IMR-90 (cell line): ENCODE data around the gene PTAR1. TPM values are rescaled to one million over a fixed set of nuclear protein-coding genes. Genes with fewer than 3 reads are reported as not detected.

Experiments used
- ATAC-seq: fragments of 200-7000 bp; cut with Tn5 transposase; 2 replicates; pipeline ENCODE4 v1.9.1; 2020; ENCODE audit warnings: low read depth, mild to moderate bottlenecking, moderate library complexity
- BruUV-seq: library from RNA; stranded (reverse); fragments of 400-500 nt; replicated peaks from 2 replicates; lab custom pipeline; 2021; lab: Mats Ljungman, UMichigan
- CTCF ChIA-PET: fragments of 300-600 bp; formaldehyde crosslinking; extraction: SDS; loops from one replicate; lab custom pipeline; 2021; ENCODE audit warnings: antibody characterized with exemption; lab: Yijun Ruan, JAX
- POLR2A ChIA-PET: fragments of 300-600 bp; sonication (Branson Sonifier 250); formaldehyde crosslinking; loops from one replicate; lab custom pipeline; 2022; ENCODE audit warnings: antibody characterized with exemption; ENCODE audit not compliant: unreplicated experiment; lab: Charles Lee
- DNase-seq: peaks from one replicate; pipeline ENCODE4 v3.0.0; 2013
- H2AFZ ChIP-seq: replicated peaks from 2 replicates; pipeline ENCODE3; 2013; ENCODE audit warnings: low read length, mild to moderate bottlenecking; ENCODE audit not compliant: poor library complexity
- H2AK5ac ChIP-seq: 2 replicates; pipeline ENCODE4 v1.6.1; 2013; ENCODE audit warnings: low read depth, low read length, inconsistent platforms
- H2AK9ac ChIP-seq: replicated peaks from 2 replicates; pipeline ENCODE3; 2013; ENCODE audit warnings: mild to moderate bottlenecking, low read depth, low read length, moderate library complexity; ENCODE audit not compliant: poor library complexity
- H2BK120ac ChIP-seq: 2 replicates; pipeline ENCODE4 v1.6.1; 2013; ENCODE audit warnings: low read depth, low read length, inconsistent platforms
- H2BK15ac ChIP-seq: 3 replicates; pipeline ENCODE4 v1.6.1; 2013; ENCODE audit warnings: low read depth, low read length, inconsistent platforms
- H2BK20ac ChIP-seq: 2 replicates; pipeline ENCODE4 v1.6.1; 2013; ENCODE audit warnings: low read depth, mild to moderate bottlenecking, inconsistent platforms, low read length, moderate library complexity
- H2BK5ac ChIP-seq: 2 replicates; pipeline ENCODE4 v1.6.1; 2013; ENCODE audit warnings: mild to moderate bottlenecking, low read depth, low read length, inconsistent platforms; ENCODE audit not compliant: poor library complexity, severe bottlenecking
- H3K14ac ChIP-seq: replicated peaks from 2 replicates; pipeline ENCODE4 v1.6.1; 2013; ENCODE audit warnings: low read depth, low read length, inconsistent platforms
- H3K18ac ChIP-seq: 2 replicates; pipeline ENCODE4 v1.6.1; 2013; ENCODE audit warnings: low read depth, low read length, control low read depth
- H3K23ac ChIP-seq: 2 replicates; pipeline ENCODE4 v1.6.1; 2013; ENCODE audit warnings: low read depth, low read length, inconsistent platforms
- H3K27ac ChIP-seq: 2 replicates; pipeline ENCODE4 v1.5.1; 2013; ENCODE audit warnings: mild to moderate bottlenecking, control low read depth, low read length; ENCODE audit not compliant: insufficient read depth
- H3K27me3 ChIP-seq: 2 replicates; pipeline ENCODE4 v1.6.1; 2013; ENCODE audit warnings: low read length; ENCODE audit not compliant: control insufficient read depth, insufficient read depth
- H3K36me3 ChIP-seq: 2 replicates; pipeline ENCODE4 v1.6.1; 2013; ENCODE audit warnings: low read length, mixed read lengths; ENCODE audit not compliant: control insufficient read depth, insufficient read depth
- H3K4ac ChIP-seq: 2 replicates; pipeline ENCODE4 v1.6.1; 2013; ENCODE audit warnings: low read depth, low read length, inconsistent platforms
- H3K4me1 ChIP-seq: 2 replicates; pipeline ENCODE4 v1.6.1; 2013; ENCODE audit warnings: low read length, mixed read lengths; ENCODE audit not compliant: control insufficient read depth, insufficient read depth
- H3K4me2 ChIP-seq: 2 replicates; pipeline ENCODE4 v1.6.1; 2013; ENCODE audit warnings: low read depth, mild to moderate bottlenecking, control low read depth, low read length, moderate library complexity
- H3K4me3 ChIP-seq: 2 replicates; pipeline ENCODE4 v1.5.1; 2013; ENCODE audit warnings: low read depth, mild to moderate bottlenecking, control low read depth, low read length, moderate library complexity; ENCODE audit not compliant: insufficient read depth
- H3K56ac ChIP-seq: 2 replicates; pipeline ENCODE4 v1.6.1; 2013; ENCODE audit warnings: low read length, inconsistent platforms; ENCODE audit not compliant: insufficient read depth; ENCODE audit errors: extremely low read depth
- H3K79me1 ChIP-seq, 2 experiments: 2 replicates each; pipeline ENCODE4 v1.6.1; 2013; ENCODE audit warnings: low read length in 2 of 2, inconsistent platforms in 1 of 2, low read depth in 1 of 2
- H3K9ac ChIP-seq: 2 replicates; pipeline ENCODE4 v1.6.1; 2013; ENCODE audit warnings: low read depth, low read length, control low read depth
- H3K9me1 ChIP-seq: 2 replicates; pipeline ENCODE4 v1.6.1; 2013; ENCODE audit warnings: low read length, inconsistent platforms; ENCODE audit not compliant: insufficient read depth
- H3K9me3 ChIP-seq: 2 replicates; pipeline ENCODE4 v1.6.1; 2013; ENCODE audit warnings: low read length; ENCODE audit not compliant: control insufficient read depth, insufficient read depth
- H4K20me1 ChIP-seq: 2 replicates; pipeline ENCODE4 v1.6.1; 2013; ENCODE audit warnings: low read length, inconsistent platforms; ENCODE audit not compliant: insufficient read depth
- H4K5ac ChIP-seq: 2 replicates; pipeline ENCODE4 v1.6.1; 2013; ENCODE audit warnings: mild to moderate bottlenecking, low read depth, low read length, control low read depth
- H4K8ac ChIP-seq, 2 experiments: 2 replicates each; pipeline ENCODE4 v1.6.1; 2013; ENCODE audit warnings: low read depth in 2 of 2, low read length in 2 of 2, control low read depth in 1 of 2, inconsistent platforms in 1 of 2
- H4K91ac ChIP-seq: 2 replicates; pipeline ENCODE4 v1.6.1; 2013; ENCODE audit warnings: low read depth, low read length, inconsistent platforms; ENCODE audit not compliant: insufficient read depth
- BHLHE40 ChIP-seq: fragments of 150-350 bp; IDR thresholded peaks from 2 replicates; pipeline ENCODE4 v1.6.1; 2016; ENCODE audit warnings: mild to moderate bottlenecking, low read depth, low read length
- CEBPB ChIP-seq: IDR thresholded peaks from 2 replicates; pipeline ENCODE4 v1.6.1; 2012; ENCODE audit warnings: low read depth, low read length, improper control_type of control experiment
- CHD1 ChIP-seq: IDR thresholded peaks from 2 replicates; pipeline ENCODE4 v1.6.1; 2012; ENCODE audit warnings: low read depth, low read length, improper control_type of control experiment
- FOS ChIP-seq: fragments of 150-350 bp; IDR thresholded peaks from 2 replicates; pipeline ENCODE4 v1.6.1; 2016; ENCODE audit warnings: low read depth, low read length
- MAFK ChIP-seq: IDR thresholded peaks from 2 replicates; pipeline ENCODE4 v1.6.1; 2012; ENCODE audit warnings: low read depth, low read length, improper control_type of control experiment
- MAZ ChIP-seq: IDR thresholded peaks from 2 replicates; pipeline ENCODE4 v1.6.1; 2012; ENCODE audit warnings: low read depth, mild to moderate bottlenecking, low read length, improper control_type of control experiment, moderate library complexity, borderline replicate concordance
- MXI1 ChIP-seq: IDR thresholded peaks from 2 replicates; pipeline ENCODE4 v1.6.1; 2012; ENCODE audit warnings: low read depth, mild to moderate bottlenecking, low read length, moderate library complexity, borderline replicate concordance
- NFE2L2 ChIP-seq: fragments of 150-350 bp; IDR thresholded peaks from 2 replicates; pipeline ENCODE4 v1.6.1; 2016; ENCODE audit warnings: low read depth, mild to moderate bottlenecking, low read length
- POLR2A ChIP-seq: IDR thresholded peaks from 2 replicates; pipeline ENCODE4 v1.6.1; 2012; ENCODE audit warnings: mild to moderate bottlenecking, low read depth, low read length
- RAD21 ChIP-seq: IDR thresholded peaks from 2 replicates; pipeline ENCODE4 v1.6.1; 2012; ENCODE audit warnings: low read length, improper control_type of control experiment
- RCOR1 ChIP-seq: IDR thresholded peaks from 2 replicates; pipeline ENCODE4 v1.6.1; 2012; ENCODE audit warnings: mild to moderate bottlenecking, low read length, improper control_type of control experiment; ENCODE audit not compliant: insufficient replicate concordance
- RFX5 ChIP-seq: IDR thresholded peaks from 2 replicates; pipeline ENCODE4 v1.8.0; 2012; ENCODE audit warnings: low read depth, mild to moderate bottlenecking, low read length, moderate library complexity
- SMC3 ChIP-seq: fragments of 150-350 bp; IDR thresholded peaks from 2 replicates; pipeline ENCODE4 v1.6.1; 2016; ENCODE audit warnings: low read depth, mild to moderate bottlenecking, antibody characterized with exemption, low read length, moderate library complexity
- WGBS, 2 experiments: methylation state at CpG; one replicate each; pipeline versions ENCODE4 v1.1.5 to v1.1.7; 2013; ENCODE audit warnings: missing lambda C conversion rate in 2 of 2; ENCODE audit not compliant: insufficient read length in 1 of 2; ENCODE audit errors: extremely low coverage in 2 of 2; 5-methylcytosine and 5-hydroxymethylcytosine counted together
- dilution Hi-C: fragments of 300-500 bp; cut with HindIII; formaldehyde crosslinking; loops from one replicate; pipeline ENCODE4 v1.14.3; 2018; ENCODE audit warnings: low sequenced_read_pairs; ENCODE audit not compliant: unreplicated experiment
- in situ Hi-C: fragments of 300-500 bp; cut with MboI; formaldehyde crosslinking; loops from 3 replicates; pipeline ENCODE4 v1.14.3; 2019; ENCODE audit warnings: low sequenced_read_pairs, inconsistent platforms, mixed read lengths
- intact Hi-C: fragments of 100-400 bp; cut with micrococcal nuclease; formaldehyde crosslinking; loops from 2 replicates; pipeline ENCODE4 v1.10.0; 2022
- polyA plus RNA-seq, 3 experiments: library from polyadenylated mRNA; depleted of rRNA; stranded (reverse); fragments of >200 nt; gene quantifications; 2 replicates each; pipeline ENCODE4 v1.2.3, GENCODE V29; 2012; ENCODE audit warnings: low replicate concordance in 1 of 3
- total RNA-seq: library from RNA; depleted of rRNA; stranded (reverse); fragments of >200 nt; gene quantifications from 2 replicates; pipeline ENCODE4 v1.2.3, GENCODE V29; 2012
- TF ChIP-seq, protein P1 (sequence below): fragments of 150-350 bp; IDR thresholded peaks from 2 replicates; pipeline ENCODE4 v1.6.1; 2016; ENCODE audit warnings: low read depth, mild to moderate bottlenecking, low read length, moderate library complexity, borderline replicate concordance
- TF ChIP-seq, protein P2 (sequence below): conservative IDR thresholded peaks from 2 replicates; pipeline ENCODE4 v1.5.1; 2012; ENCODE audit warnings: mild to moderate bottlenecking, low read depth, low read length, improper control_type of control experiment

Gene PTAR1
- total and polyA plus RNA-seq, 2 of the 4 experiments (the other 2 are of a cell fraction) = 10.6 to 110 TPM

DNA sequence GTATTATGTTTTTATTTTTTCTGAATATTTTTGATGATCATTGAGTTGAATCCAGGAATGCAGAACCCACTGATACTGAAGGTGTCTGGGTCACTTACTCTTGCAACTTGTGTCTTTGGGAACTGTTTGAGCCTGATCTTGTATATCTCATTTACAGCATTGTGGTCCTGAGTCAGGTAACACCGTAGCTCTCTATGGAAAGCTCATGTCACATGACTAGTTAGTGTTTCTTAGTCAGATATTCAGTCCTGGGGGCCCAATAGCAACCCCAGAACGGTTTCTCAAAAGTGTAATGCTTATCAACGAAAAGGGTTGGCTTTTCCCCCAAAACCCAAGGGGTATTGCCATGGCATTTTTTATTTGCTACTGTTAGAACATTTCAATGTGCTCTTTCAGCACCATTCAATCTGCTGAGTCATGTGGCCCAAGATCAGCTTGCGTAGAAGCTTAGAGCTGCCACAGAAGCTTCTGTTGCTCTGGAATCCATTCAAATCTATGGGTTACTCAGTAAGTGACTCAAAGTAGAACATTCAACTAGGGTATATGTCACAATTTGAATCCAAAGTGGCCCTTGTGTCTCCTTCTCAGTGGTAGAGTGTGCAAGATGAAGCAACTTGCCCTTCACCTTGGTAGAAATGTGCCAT lies 12.1 kb upstream of the PTAR1 start:
- peak overlapping the region; percentile 41 for H2BK5ac ChIP-seq
- H3K27me3 ChIP-seq = no peaks in the 10 kb centered on the region
- no peak overlapping the region for H3K4me2 ChIP-seq
- in situ Hi-C loops (loop anchor here (10.0 kb wide), 1 partner anchor 133 kb away; no protein-coding TSS in a partner anchor), dilution Hi-C loops (no loop called here), intact Hi-C loops (no loop called here)
- 0 out of 2 replicates have a peak overlapping the region, but pooled peaks have one; percentile 29 for H4K91ac ChIP-seq
- H2AK5ac ChIP-seq = peak overlapping the region; percentile 81
- H3K36me3 ChIP-seq = no peaks in the 10 kb centered on the region
- peak overlapping the region; percentile 74; the same call in 1 of the 3 replicates for H2BK15ac ChIP-seq
- no peak overlapping the region for H3K14ac ChIP-seq
- no peak overlapping the region for H3K4me3 ChIP-seq
- H3K4me1 ChIP-seq = peaks cover 5% of the 10 kb centered on the region; the same call in 1 of the 2 replicates
- no peaks in the 10 kb centered on the region for H3K79me1 ChIP-seq
- ATAC-seq = peak; percentile 63
- no peak overlapping the region; the same call in 1 of the 2 replicates for H3K4ac ChIP-seq
- H2AFZ ChIP-seq = no peak overlapping the region
- no peak overlapping the region for H2AK9ac ChIP-seq
- no peak overlapping the region for H4K8ac ChIP-seq
- H3K18ac ChIP-seq = peak overlapping the region; percentile 88; the same call in 1 of the 2 replicates
- BruUV-seq = no TSS peak
- H4K5ac ChIP-seq = no peak overlapping the region; the same call in 1 of the 2 replicates
- no peaks in the 10 kb centered on the region for H3K9me3 ChIP-seq
- POLR2A ChIA-PET = interaction anchor here (0.8 kb wide), 1 partner anchor 12 kb away, joined by 4 read pairs; the partner anchor contains the start of gene PTAR1
- CTCF ChIA-PET = no interaction called here
- H3K9me1 ChIP-seq = 0 out of 2 replicates have a peak, but pooled peaks cover 4% of the 10 kb centered on the region
- H4K20me1 ChIP-seq = no peaks in the 10 kb centered on the region
- H3K9ac ChIP-seq = no peak overlapping the region
- peak overlapping the region; percentile 79 for H2BK120ac ChIP-seq
- DNase-seq = peak; percentile 90
- peak overlapping the region; percentile 88 for H2BK20ac ChIP-seq
- WGBS, 2 experiments = 80% methylated on average over 2 of the region's 4 CpGs; no CpG with 5 or more reads in 1 of the 2 experiments
- H3K23ac ChIP-seq = no peak overlapping the region
- no peak overlapping the region for H3K27ac ChIP-seq
- H3K56ac ChIP-seq = no peak overlapping the region
- TF ChIP-seq MXI1 (no peak), BHLHE40 (no peak), MAZ (no peak), RFX5 (no peak), MAFK (peak; percentile 83), FOS (peak; percentile 39; the same call in 1 of the 2 replicates), SMC3 (no peak), RCOR1 (no peak), CEBPB (peak; percentile 82), RAD21 (no peak), NFE2L2 (peak; percentile 96), POLR2A (no peak), CHD1 (no peak)
- TF ChIP-seq, protein P1, sequence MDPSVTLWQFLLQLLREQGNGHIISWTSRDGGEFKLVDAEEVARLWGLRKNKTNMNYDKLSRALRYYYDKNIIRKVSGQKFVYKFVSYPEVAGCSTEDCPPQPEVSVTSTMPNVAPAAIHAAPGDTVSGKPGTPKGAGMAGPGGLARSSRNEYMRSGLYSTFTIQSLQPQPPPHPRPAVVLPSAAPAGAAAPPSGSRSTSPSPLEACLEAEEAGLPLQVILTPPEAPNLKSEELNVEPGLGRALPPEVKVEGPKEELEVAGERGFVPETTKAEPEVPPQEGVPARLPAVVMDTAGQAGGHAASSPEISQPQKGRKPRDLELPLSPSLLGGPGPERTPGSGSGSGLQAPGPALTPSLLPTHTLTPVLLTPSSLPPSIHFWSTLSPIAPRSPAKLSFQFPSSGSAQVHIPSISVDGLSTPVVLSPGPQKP = no peak
- TF ChIP-seq, protein P2, sequence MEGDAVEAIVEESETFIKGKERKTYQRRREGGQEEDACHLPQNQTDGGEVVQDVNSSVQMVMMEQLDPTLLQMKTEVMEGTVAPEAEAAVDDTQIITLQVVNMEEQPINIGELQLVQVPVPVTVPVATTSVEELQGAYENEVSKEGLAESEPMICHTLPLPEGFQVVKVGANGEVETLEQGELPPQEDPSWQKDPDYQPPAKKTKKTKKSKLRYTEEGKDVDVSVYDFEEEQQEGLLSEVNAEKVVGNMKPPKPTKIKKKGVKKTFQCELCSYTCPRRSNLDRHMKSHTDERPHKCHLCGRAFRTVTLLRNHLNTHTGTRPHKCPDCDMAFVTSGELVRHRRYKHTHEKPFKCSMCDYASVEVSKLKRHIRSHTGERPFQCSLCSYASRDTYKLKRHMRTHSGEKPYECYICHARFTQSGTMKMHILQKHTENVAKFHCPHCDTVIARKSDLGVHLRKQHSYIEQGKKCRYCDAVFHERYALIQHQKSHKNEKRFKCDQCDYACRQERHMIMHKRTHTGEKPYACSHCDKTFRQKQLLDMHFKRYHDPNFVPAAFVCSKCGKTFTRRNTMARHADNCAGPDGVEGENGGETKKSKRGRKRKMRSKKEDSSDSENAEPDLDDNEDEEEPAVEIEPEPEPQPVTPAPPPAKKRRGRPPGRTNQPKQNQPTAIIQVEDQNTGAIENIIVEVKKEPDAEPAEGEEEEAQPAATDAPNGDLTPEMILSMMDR = no peak
